GM12873 (cell line): ENCODE results near the gene FMNL1.

Experiments used
- CTCF ChIP-seq: IDR thresholded peaks from 2 replicates; pipeline ENCODE4 v1.5.1; 2012; ENCODE audit warnings: low read depth, mild to moderate bottlenecking, moderate library complexity, low read length, control low read depth; ENCODE audit not compliant: insufficient read depth; ENCODE audit errors: missing control alignments

The FMNL1 gene

GRCh38 chr17:45221081-45222013 is at the start of gene FMNL1:
FMNL1 (plus strand) TSS chr17:45221885; CDS start chr17:45222125, 240 bp downstream.
- no peak for TF ChIP-seq CTCF

GRCh38 chr17:45172232-45172540 is 49.5 kb upstream of the FMNL1 start:
- no peak for TF ChIP-seq CTCF

- peak; percentile 12 for TF ChIP-seq CTCF
These were observed 49.0 kb upstream of the FMNL1 start for GRCh38 chr17:45172541-45173286.

GRCh38 chr17:45175759-45176115 is 45.9 kb upstream of the FMNL1 start:
- no peak for TF ChIP-seq CTCF

- no peak for TF ChIP-seq CTCF
These were observed 44.1 kb upstream of the FMNL1 start for GRCh38 chr17:45177563-45177962.

GRCh38 chr17:45184144-45184543 is 37.5 kb upstream of the FMNL1 start:
- TF ChIP-seq CTCF, result no peak

GRCh38 chr17:45186801-45187354 is 34.8 kb upstream of the FMNL1 start:
- TF ChIP-seq CTCF, result no peak
